Stomach smooth muscle (tissue), 2 donors: ENCODE data around the gene PRRG4.
"Not testable (repeated sequence)": the region's sequence is repeated elsewhere in the genome, so short reads cannot be mapped to it uniquely, and the experiment has no call there.

Experiments used
- H3K27ac ChIP-seq: one replicate; pipeline ENCODE4 v1.7.0; 2013; ENCODE audit warnings: mild to moderate bottlenecking, low read length, inconsistent platforms
- H3K27me3 ChIP-seq, 2 donors: one replicate each; pipeline ENCODE4 v1.7.0; 2013; ENCODE audit warnings: low read length in 2 of 2; ENCODE audit not compliant: insufficient read depth in 2 of 2, control insufficient read depth in 1 of 2
- H3K36me3 ChIP-seq, 2 donors: one replicate each; pipeline ENCODE4 v1.7.0; 2013; ENCODE audit warnings: low read length in 2 of 2; ENCODE audit not compliant: control insufficient read depth in 2 of 2, insufficient read depth in 2 of 2
- H3K4me1 ChIP-seq: one replicate; pipeline ENCODE4 v1.7.0; 2013; ENCODE audit warnings: low read length; ENCODE audit not compliant: control insufficient read depth, insufficient read depth
- H3K4me3 ChIP-seq, 2 donors: one replicate each; pipeline ENCODE4 v1.7.0; 2013; ENCODE audit warnings: low read length in 2 of 2
- H3K9ac ChIP-seq, 2 donors: one replicate each; pipeline ENCODE4 v1.7.0; 2013; ENCODE audit warnings: low read length in 2 of 2, mild to moderate bottlenecking in 1 of 2
- H3K9me3 ChIP-seq, 2 donors: one replicate each; pipeline ENCODE4 v1.7.0; 2013; ENCODE audit warnings: low read length in 2 of 2; ENCODE audit not compliant: control insufficient read depth in 2 of 2
- donor health status: healthy.
- donor health status: Pancreatic carcinoma.

The PRRG4 gene

DNA sequence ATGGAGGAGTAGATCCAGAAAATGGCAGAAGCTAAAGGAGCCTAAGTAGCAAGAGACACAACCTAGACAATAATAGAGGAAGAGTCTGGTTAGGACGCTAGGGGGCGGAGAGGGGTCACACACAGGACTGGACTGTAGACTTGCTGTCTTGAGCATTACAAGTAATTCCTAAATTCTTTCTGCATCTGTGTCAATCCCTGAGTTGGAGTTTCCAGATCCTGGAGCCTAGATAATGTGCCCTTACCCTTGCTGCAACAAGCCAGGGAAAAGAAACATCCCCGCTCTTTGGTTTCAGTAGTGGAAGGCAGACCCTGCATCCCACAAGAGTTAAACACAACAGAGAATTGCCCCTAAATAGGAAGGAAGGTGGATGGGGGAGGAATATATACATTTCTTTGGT, 20.4 kb upstream of the PRRG4 start:
- no peak overlapping the region for H3K27ac ChIP-seq
- H3K9me3 ChIP-seq, result no peaks in the 10 kb centered on the region
- H3K4me3 ChIP-seq, result no peak overlapping the region
- no peaks in the 10 kb centered on the region for H3K27me3 ChIP-seq
- no peak overlapping the region for H3K9ac ChIP-seq
- H3K4me1 ChIP-seq, result no peaks in the 10 kb centered on the region
- no peaks in the 10 kb centered on the region for H3K36me3 ChIP-seq

DNA sequence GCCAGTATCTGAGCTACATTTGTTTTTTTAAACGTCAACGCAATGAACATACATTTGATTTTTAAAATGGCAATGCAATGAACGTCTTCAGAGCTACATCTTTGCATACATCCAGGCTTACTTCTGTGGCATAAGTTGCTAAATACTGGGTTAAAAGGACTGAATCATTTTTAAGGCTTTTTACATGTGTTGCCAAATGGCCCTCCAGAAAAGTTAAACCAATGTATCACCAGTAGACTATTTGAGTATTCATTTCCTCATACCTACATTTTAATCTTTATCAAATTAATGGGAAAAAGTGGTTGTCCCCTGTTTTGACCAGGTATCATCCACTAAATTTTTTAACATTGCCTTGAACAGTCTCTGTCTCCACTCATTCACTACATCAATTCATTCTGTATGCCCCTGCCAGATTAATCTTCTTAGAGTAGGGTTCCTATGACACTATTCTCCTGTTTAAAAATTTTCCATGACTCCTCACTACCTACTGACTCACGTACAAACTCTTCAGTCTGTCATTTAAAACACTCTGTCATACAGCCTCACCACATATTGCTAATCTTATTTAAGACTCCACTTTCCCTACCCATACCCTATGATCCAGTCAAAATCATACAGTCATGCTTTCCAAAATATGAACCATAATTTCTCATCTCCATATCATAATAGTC, 12.4 kb upstream of the PRRG4 start:
- Histone ChIP-seq H3K27me3 (no peaks in the 10 kb centered on the region), H3K4me3 (no peak overlapping the region), H3K9ac (no peak overlapping the region), H3K36me3 (no peaks in the 10 kb centered on the region), H3K9me3 (no peaks in the 10 kb centered on the region), H3K27ac (no peak overlapping the region), H3K4me1 (no peaks in the 10 kb centered on the region)

DNA sequence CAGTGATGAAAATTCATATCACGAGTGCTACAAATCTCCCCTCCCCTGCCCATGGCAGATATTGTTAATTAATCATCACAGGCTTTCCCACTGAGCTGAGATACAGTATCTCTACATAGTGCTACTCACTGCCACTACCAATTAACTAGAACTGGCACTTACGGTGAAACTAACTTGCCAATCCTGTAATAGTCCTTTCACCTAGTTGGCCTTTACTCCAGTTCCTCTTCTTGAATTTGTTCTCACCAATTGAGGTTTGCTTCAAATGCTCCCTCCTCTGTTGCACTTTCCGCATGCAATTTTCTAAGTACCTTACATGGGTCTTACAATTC, 11.9 kb upstream of the PRRG4 start:
- Histone ChIP-seq H3K4me3 (no peak overlapping the region), H3K36me3 (no peaks in the 10 kb centered on the region), H3K9me3 (no peaks in the 10 kb centered on the region), H3K27ac (no peak overlapping the region), H3K9ac (no peak overlapping the region), H3K4me1 (no peaks in the 10 kb centered on the region), H3K27me3 (no peaks in the 10 kb centered on the region)

DNA sequence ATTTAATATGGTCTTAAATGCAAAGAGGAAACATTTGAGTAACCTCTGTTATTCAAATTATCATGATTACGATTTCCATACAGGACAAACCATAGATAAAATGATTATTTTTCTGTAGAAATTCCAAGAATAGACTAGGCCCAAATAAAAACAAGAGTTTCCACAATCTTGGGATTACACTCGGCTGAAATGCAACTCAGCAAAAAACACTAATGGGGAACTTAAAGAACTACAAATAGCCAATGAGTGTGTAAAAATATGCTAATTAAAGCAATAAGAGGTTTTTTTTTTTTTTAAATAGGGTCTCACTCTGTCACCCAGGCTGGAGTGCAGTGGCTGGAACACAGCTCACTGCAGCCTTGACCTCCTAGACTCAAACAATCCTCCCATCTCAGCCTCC, 10.5 kb upstream of the PRRG4 start:
- H3K36me3 ChIP-seq, result no peaks in the 10 kb centered on the region

DNA sequence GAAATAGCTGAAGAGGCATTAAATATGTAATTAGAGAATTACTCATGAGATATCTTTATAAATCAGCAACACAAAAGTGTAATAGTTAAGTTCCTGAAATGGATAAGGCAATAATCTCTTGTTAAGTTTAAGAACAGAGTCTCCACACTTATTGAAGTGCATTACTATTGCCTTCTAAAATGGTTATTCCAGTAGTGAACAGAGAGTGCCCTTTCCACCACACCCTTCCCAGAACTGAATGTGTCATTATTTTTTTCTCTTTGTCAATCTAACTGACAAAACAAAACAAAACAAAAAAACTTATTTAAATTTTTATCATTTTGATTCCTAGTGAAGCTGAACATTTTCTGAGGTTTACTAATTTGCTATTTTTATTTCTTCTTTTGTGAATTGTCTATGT, 9.2 kb upstream of the PRRG4 start:
- H3K36me3 ChIP-seq, result no peaks in the 10 kb centered on the region
- H3K9ac ChIP-seq, result no peak overlapping the region
- no peak overlapping the region for H3K27ac ChIP-seq
- no peaks in the 10 kb centered on the region for H3K4me1 ChIP-seq
- H3K4me3 ChIP-seq, result no peak overlapping the region
- H3K27me3 ChIP-seq, result no peaks in the 10 kb centered on the region
- H3K9me3 ChIP-seq, result no peaks in the 10 kb centered on the region

More for the DNA sequence above, 10.5 kb upstream of the PRRG4 start:
- no peaks in the 10 kb centered on the region for H3K27me3 ChIP-seq
- H3K9me3 ChIP-seq, result no peaks in the 10 kb centered on the region
- H3K9ac ChIP-seq, result no peak overlapping the region
- no peaks in the 10 kb centered on the region for H3K4me1 ChIP-seq
- H3K27ac ChIP-seq, result no peak overlapping the region
- H3K4me3 ChIP-seq, result no peak overlapping the region

DNA sequence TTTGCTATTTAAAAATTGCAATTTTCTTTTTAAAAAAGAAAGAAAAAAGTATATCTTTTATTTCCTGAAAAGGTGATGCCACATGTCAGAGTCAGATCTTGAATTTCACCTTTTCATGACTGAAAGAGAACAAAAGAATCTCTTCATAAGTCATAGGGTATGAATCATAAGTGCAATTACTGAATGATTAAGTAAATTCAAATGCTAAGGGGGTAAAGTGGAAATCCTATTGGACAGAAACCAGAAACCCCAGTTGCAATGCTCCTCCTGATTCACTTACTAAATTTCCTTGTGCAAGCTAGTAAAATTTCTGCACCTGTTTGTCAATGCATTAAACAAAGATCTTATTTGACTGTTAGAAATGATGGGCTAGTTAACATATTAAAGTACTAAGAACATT, 8.2 kb upstream of the PRRG4 start:
- Histone ChIP-seq H3K4me3 (no peak overlapping the region), H3K27ac (no peak overlapping the region), H3K9ac (no peak overlapping the region)

DNA sequence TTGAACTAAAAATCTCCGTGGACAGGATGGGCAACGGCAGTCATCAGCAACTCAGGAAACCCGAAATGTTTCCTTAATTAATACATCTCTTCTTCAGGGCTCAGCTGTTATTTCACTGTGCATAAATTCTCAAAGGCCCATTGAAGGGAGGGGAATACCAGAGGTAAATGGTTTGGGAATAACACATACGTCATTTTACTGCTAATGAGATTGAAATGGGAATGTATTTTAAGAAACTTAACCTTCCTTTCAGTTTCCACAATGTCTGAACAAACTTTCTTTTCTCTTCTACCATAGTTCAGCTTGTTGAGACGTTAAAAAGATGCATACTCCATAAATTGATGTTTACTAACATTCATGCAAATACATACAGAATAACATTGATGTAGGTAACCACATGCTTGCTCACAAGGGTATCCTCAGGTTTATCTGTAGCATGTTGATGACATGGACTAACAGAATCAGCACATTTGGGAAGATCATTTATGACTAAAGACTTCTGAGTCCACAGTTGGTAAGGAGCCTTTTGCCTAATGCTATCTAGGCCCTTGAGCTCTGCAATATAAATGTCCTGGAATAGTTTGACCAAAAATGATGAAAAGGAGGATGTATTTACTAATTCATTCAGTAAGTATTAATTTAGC, 7.7 kb upstream of the PRRG4 start:
- H3K4me3 ChIP-seq, result no peak overlapping the region
- H3K27me3 ChIP-seq, result no peaks in the 10 kb centered on the region
- no peaks in the 10 kb centered on the region for H3K36me3 ChIP-seq
- H3K9ac ChIP-seq, result no peak overlapping the region
- no peak overlapping the region for H3K27ac ChIP-seq
- H3K4me1 ChIP-seq, result no peaks in the 10 kb centered on the region
- no peaks in the 10 kb centered on the region for H3K9me3 ChIP-seq

More for the DNA sequence above, 8.2 kb upstream of the PRRG4 start:
- H3K36me3 ChIP-seq, result no peaks in the 10 kb centered on the region
- H3K4me1 ChIP-seq, result no peaks in the 10 kb centered on the region
- H3K27me3 ChIP-seq, result no peaks in the 10 kb centered on the region
- no peaks in the 10 kb centered on the region for H3K9me3 ChIP-seq

DNA sequence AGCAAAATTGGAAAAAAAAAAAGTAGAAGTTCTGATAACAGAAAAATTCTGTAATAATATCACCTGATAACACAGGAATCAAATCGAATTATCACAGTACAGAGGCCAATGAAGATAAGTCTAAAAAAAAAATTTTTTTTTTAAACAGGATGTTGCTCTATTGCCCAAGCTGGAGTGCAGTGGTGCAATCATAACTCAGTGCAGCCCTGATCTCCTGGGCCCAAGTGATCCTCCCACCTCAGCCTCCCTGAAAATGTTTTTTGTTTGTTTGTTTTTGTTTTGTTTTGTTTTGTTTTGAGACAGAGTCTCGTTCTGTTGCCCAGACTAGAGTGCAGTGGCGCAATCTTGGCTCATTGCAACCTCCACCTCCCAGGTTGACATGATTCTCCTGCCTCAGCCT, 6.1 kb upstream of the PRRG4 start:
- H3K4me1 ChIP-seq, H3K9me3 ChIP-seq, H3K27me3 ChIP-seq, H3K9ac ChIP-seq, H3K27ac ChIP-seq, H3K36me3 ChIP-seq, H3K4me3 ChIP-seq: not testable (repeated sequence)

DNA sequence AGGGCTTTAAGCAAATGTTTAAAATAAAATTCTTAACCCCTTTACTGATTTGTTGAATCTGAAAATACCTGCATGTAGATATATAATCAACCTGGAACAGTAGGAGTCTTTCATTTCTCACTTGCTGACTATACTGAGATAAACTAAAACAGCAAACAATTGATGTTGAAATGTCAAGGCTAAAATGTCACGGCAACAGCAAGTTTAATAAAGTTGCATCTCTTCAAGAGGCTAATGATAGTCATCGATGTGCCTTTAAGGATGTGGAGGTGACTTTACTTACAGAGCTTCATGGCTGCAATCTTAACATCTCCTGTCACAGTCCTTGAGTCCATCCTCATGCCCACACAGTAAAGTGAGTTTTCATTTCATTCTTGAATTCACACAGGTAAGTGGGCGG, 3.6 kb upstream of the PRRG4 start:
- peaks cover 9 to 14% of the 10 kb centered on the region in 2 donors for H3K27me3 ChIP-seq
- H3K36me3 ChIP-seq, result no peaks in the 10 kb centered on the region
- no peak overlapping the region for H3K4me3 ChIP-seq
- no peak overlapping the region for H3K9ac ChIP-seq
- H3K27ac ChIP-seq, result no peak overlapping the region
- peaks cover 8% of the 10 kb centered on the region for H3K4me1 ChIP-seq
- H3K9me3 ChIP-seq, result no peaks in the 10 kb centered on the region

DNA sequence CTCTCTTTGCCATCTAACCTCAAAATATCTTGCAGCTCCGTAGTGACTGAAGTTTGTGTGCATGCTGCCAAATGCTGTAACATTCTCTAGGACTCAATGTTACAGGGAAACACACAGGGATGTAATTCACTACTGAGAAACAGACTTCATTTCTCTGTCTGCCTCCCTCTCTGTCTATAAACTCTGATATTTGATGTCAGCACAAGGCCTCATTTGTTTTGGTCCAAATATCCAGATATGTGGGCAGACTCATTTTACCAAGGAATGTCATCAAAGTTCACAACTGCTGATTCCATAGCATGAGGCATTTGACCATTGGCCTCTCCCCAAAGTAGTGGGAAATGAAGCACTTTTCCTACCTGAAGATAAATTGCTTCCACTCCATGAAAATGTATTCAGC, 2.5 kb upstream of the PRRG4 start:
- Histone ChIP-seq H3K4me3 (no peak overlapping the region), H3K36me3 (no peaks in the 10 kb centered on the region), H3K27me3 (peaks cover 10 to 19% of the 10 kb centered on the region in 2 donors), H3K4me1 (peaks cover 8% of the 10 kb centered on the region), H3K9me3 (no peaks in the 10 kb centered on the region), H3K27ac (no peak overlapping the region), H3K9ac (no peak overlapping the region)

DNA sequence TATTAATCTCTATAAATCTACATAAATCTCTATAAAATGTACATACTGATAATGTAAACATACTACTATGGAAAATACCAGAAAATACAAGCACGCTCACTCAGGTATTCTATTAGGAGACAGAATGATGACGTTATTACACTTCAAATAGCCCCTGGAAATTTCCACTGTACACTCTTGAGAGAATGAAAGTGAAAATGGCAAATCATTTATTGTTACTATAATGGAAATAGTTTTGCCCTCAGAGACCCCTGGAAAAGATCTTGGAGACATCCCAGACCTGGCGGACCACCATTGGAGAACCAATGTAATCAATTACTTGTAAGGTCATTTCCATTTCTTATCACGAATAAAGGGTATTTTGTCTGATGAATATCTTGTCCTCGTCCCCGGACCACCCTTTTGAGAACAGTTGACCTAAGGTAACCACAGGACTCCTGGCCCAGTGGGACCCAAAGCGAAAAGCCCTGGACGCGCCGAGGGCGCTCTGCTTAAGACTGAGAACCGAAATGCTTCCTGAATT, 509 bp upstream of the PRRG4 start:
- H3K27ac ChIP-seq, result no peak overlapping the region

More for the DNA sequence above, 509 bp upstream of the PRRG4 start:
- peak overlapping the region; percentile 78 to 83 for H3K4me3 ChIP-seq
- no peaks in the 10 kb centered on the region for H3K36me3 ChIP-seq
- no peaks in the 10 kb centered on the region for H3K9me3 ChIP-seq
- H3K4me1 ChIP-seq, result peaks cover 8% of the 10 kb centered on the region
- H3K9ac ChIP-seq, result peak overlapping the region; percentile 55 to 60
- H3K27me3 ChIP-seq, result peaks cover 10 to 19% of the 10 kb centered on the region in 2 donors
